GM10266 (cell line): ENCODE data around the gene CORO1C.

ENCODE experiments used
- DNase-seq: peaks from one replicate; pipeline ENCODE4 v3.0.0; 2012; ENCODE audit errors: extremely low spot score
- CTCF ChIP-seq: IDR thresholded peaks from 2 replicates; pipeline ENCODE4 v1.5.1; 2012; ENCODE audit warnings: mild to moderate bottlenecking, low read depth; ENCODE audit not compliant: control insufficient read depth, insufficient read depth; ENCODE audit errors: missing control alignments

Gene CORO1C

DNA sequence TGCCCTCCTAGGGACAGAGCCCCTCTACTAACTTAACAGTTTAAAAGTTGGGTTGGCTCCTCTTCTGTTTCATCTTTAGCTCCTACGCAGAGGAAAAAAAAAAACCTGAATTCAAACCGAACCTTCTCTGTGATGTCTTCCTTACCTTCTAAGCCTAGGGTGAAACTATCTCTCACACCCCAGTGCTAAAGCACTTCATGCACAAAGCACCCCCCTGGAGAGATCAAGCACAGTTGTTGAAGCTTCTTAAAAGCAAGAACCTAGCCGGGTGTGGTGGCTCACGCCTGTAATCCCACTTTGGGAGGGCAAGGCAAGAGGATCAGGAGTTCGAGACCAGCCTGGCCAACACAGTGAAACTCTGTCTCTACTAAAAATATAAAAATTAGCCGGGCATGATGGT, 37.6 kb downstream of the CORO1C start:
- no peak for DNase-seq

DNA sequence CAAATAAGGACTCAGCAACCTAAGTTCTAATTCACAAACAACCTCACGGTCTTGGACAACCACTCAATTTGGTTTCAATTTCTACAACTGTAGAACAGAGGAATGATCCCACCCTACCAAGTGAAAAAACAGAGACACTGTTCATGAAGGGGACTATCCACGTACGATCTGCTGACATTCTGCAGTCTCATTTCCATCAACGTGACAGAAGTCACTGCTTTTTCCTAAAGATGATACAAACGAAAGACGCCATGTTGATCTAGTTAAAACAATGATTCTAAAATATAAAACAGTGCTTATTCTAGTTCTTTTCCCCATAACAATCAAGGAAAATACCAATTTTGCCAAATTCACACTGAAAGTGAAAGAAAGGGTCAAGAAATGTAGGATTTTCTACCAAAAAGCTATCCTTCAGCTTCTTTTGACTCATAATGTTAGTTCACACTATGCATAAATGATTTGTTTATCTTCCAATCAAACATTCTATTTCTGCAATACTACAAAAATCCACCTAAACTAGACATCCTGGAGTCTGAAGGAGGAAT, 38.1 kb downstream of the CORO1C start:
- DNase-seq, result no peak
- TF ChIP-seq CTCF, result no peak

More for the DNA sequence above, 37.6 kb downstream of the CORO1C start:
- TF ChIP-seq CTCF, result no peak

GRCh38 chr12:108691998-108692808, 39.1 kb downstream of the CORO1C start:
- TF ChIP-seq CTCF, result no peak
- DNase-seq, result no peak

DNA sequence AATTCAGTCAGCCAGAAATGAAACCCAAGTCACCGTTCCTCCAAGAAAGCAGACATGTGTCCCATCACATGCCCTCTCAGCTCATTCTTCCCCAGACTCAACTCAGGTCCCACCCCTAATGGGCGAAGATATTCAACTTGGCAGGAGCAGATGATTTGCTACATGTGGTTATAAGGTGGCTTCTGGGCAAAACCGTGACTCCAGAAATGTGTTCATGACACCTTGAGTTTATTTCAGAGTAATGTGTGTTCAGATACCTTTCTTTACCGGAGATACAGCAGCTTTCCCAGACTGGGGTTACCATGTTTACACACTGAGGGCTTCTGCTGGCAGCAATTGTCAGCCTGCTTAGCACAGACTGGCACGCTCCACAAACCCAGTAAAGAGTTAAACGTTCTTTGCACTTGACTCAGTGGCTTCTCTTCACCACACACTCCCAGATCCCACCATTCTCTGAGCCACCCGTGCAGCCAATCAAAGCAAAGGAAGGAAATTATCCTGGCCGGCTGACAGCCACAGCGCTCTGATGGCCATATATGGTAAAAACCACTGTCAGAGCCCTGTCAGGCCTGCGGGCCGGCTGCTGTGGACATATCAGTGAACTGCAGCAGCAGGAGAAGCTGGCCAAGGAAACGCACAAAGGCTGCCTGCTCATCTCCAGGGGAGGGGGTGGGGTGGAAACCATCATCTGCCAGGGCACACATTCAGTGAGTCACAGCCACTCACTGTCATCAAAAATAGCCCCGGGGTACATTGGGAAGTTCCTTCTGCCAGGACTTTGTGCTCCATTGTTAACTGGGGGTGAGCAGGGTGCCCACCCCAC, 39.9 kb downstream of the CORO1C start:
- peak; percentile 7 for TF ChIP-seq CTCF
- peak; percentile 55 for DNase-seq

GRCh38 chr12:108690542-108691174, 40.7 kb downstream of the CORO1C start:
- no peak for TF ChIP-seq CTCF
- DNase-seq, result no peak

DNA sequence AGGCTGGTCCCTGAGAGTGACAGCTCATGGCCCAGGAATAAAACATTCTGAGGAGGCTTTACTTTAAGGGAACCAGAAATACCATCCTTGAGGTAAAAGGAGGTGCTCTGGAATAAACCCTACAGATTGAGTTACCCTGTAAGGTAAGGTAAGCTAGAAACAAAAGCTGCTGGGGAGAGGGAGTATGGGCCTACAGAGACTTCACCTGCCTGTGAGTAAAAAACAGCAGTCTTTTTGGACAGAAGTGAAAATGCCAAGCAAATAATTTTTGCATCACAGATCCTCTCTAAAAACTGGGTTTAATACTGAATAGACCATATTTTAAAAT, 41.2 kb downstream of the CORO1C start:
- TF ChIP-seq CTCF, result no peak
- DNase-seq, result no peak
